HCT116 (cell line): Measurements from ENCODE around the gene ZIC5. TPM values are rescaled to one million over a fixed set of nuclear protein-coding genes. Genes with fewer than 3 reads are reported as not detected.

Experiments
- ATAC-seq: fragments of 200-7000 bp; cut with Tn5 transposase; 2 replicates; pipeline ENCODE4 v1.9.1; 2020; ENCODE audit warnings: mild to moderate bottlenecking, moderate library complexity
- BruUV-seq: library from RNA; stranded (reverse); fragments of 400-500 nt; replicated peaks from 2 replicates; lab custom pipeline; 2021; lab: Mats Ljungman, UMichigan
- CTCF ChIA-PET: fragments of 300-600 bp; sonication (Branson Sonifier 250); formaldehyde crosslinking; loops from one replicate; lab custom pipeline; 2021; ENCODE audit warnings: antibody characterized with exemption; lab: Charles Lee
- POLR2A ChIA-PET: fragments of 300-600, 350-600 bp; sonication (Branson Sonifier 250); formaldehyde crosslinking; loops from one replicate; lab custom pipeline; 2021; ENCODE audit warnings: antibody characterized with exemption; lab: Charles Lee
- RAD21 ChIA-PET, 2 experiments: fragments of 300-600 bp; sonication (Branson Sonifier 250); formaldehyde crosslinking; loops; one replicate each; lab custom pipeline; 2023; ENCODE audit warnings: low total read pairs in 2 of 2; ENCODE audit not compliant: uncharacterized antibody in 2 of 2, unreplicated experiment in 2 of 2, low non-redundant PET in 1 of 2; lab: Charles Lee
- DNase-seq: peaks from one replicate; pipeline ENCODE4 v3.0.0-alpha.2; 2010; ENCODE audit warnings: low read depth, low spot score
- H2AFZ ChIP-seq: fragments of 200-600 bp; shearing (Covaris generic), sonication (generic); 2 replicates; pipeline ENCODE4 v1.6.1; 2017; ENCODE audit warnings: low read depth, mixed run types, mixed read lengths, antibody characterized with exemption, low read length; ENCODE audit not compliant: poor library complexity, severe bottlenecking
- H3K27ac ChIP-seq: 2 replicates; pipeline ENCODE4 v1.5.1; 2012; ENCODE audit warnings: low read depth, low read length
- H3K27me3 ChIP-seq: fragments of 200-600 bp; sonication (generic); 2 replicates; pipeline ENCODE4 v1.6.1; 2016; ENCODE audit warnings: mixed run types, low read length, mixed read lengths; ENCODE audit not compliant: insufficient read depth
- H3K36me3 ChIP-seq, 2 experiments: fragments of 200-500 bp in 1 of 2; fragments of 200-600 bp in 1 of 2; sonication (Bioruptor generic) in 1 of 2; sonication (generic) in 1 of 2; 2 replicates each; pipeline versions ENCODE4 v1.5.1 to v1.6.1; 2014 to 2016; ENCODE audit warnings: low read length in 2 of 2, inconsistent platforms in 1 of 2, mixed read lengths in 1 of 2, mixed run types in 1 of 2; ENCODE audit not compliant: insufficient read depth in 2 of 2, control insufficient read depth in 1 of 2
- H3K4me1 ChIP-seq, 2 experiments: fragments of 200-600 bp in 1 of 2; sonication (generic) in 1 of 2; 2 replicates each; pipeline versions ENCODE4 v1.5.1 to v1.6.1; 2012 to 2017; ENCODE audit warnings: low read length in 2 of 2, inconsistent platforms in 1 of 2, mild to moderate bottlenecking in 1 of 2, mixed read lengths in 1 of 2, mixed run types in 1 of 2, moderate library complexity in 1 of 2; ENCODE audit not compliant: insufficient read depth in 2 of 2, control insufficient read depth in 1 of 2
- H3K4me2 ChIP-seq: fragments of 200-600 bp; sonication (generic); 2 replicates; pipeline ENCODE4 v1.6.1; 2017; ENCODE audit warnings: mixed run types, low read length, mixed read lengths
- H3K4me3 ChIP-seq, 2 experiments: fragments of 200-600 bp in 1 of 2; sonication (generic) in 1 of 2; replicated peaks in 1 of 2; 2 replicates each; pipeline ENCODE4 v1.5.1; 2011 to 2016; ENCODE audit warnings: low read length in 2 of 2, control low read depth in 1 of 2, low read depth in 1 of 2, mild to moderate bottlenecking in 1 of 2, mixed read lengths in 1 of 2, mixed run types in 1 of 2
- H3K79me2 ChIP-seq: fragments of 200-600 bp; sonication (generic); 2 replicates; pipeline ENCODE4 v1.6.1; 2017; ENCODE audit warnings: mild to moderate bottlenecking, mixed run types, low read length, moderate library complexity, mixed read lengths; ENCODE audit not compliant: insufficient read depth
- H3K9ac ChIP-seq: fragments of 200-600 bp; sonication (generic); 2 replicates; pipeline ENCODE4 v1.6.1; 2016; ENCODE audit warnings: low read length, mixed read lengths
- H3K9me2 ChIP-seq: fragments of 200-600 bp; sonication (generic), shearing (Covaris generic); 2 replicates; pipeline ENCODE4 v1.6.1; 2017; ENCODE audit warnings: mixed run types, mild to moderate bottlenecking, moderate library complexity; ENCODE audit not compliant: insufficient read depth
- H3K9me3 ChIP-seq, 2 experiments: fragments of 200-500 bp in 1 of 2; fragments of 200-600 bp in 1 of 2; sonication (Bioruptor generic) in 1 of 2; sonication (generic) in 1 of 2; 2 replicates each; pipeline ENCODE4 v1.6.1; 2014 to 2017; ENCODE audit warnings: low read length in 2 of 2, mixed read lengths in 2 of 2, inconsistent platforms in 1 of 2, low read depth in 1 of 2, mild to moderate bottlenecking in 1 of 2, mixed run types in 1 of 2, moderate library complexity in 1 of 2; ENCODE audit not compliant: control insufficient read depth in 1 of 2, insufficient read depth in 1 of 2
- H4K20me1 ChIP-seq: fragments of 200-600 bp; sonication (generic), shearing (Covaris generic); 2 replicates; pipeline ENCODE4 v1.6.1; 2017; ENCODE audit warnings: mixed run types, mild to moderate bottlenecking, moderate library complexity; ENCODE audit not compliant: insufficient read depth
- ATF3 ChIP-seq: IDR thresholded peaks from 2 replicates; pipeline ENCODE4 v1.6.1; 2012
- CBX3 ChIP-seq: IDR thresholded peaks from 2 replicates; pipeline ENCODE4 v1.6.1; 2012; ENCODE audit warnings: low read depth
- EGR1 ChIP-seq: IDR thresholded peaks from 2 replicates; pipeline ENCODE4 v1.6.1; 2012; ENCODE audit warnings: low read depth
- ELF1 ChIP-seq: IDR thresholded peaks from 2 replicates; pipeline ENCODE4 v1.6.1; 2012; ENCODE audit warnings: low read depth, borderline replicate concordance
- EZH2 ChIP-seq: fragments of 200-600 bp; sonication (generic); IDR thresholded peaks from 2 replicates; pipeline ENCODE4 v1.6.1; 2017; ENCODE audit warnings: antibody characterized with exemption, mixed run types
- FOSL1 ChIP-seq: IDR thresholded peaks from 2 replicates; pipeline ENCODE4 v1.6.1; 2012; ENCODE audit warnings: low read depth
- JUND ChIP-seq: IDR thresholded peaks from 2 replicates; pipeline ENCODE4 v1.6.1; 2012
- RAD21 ChIP-seq: IDR thresholded peaks from 2 replicates; pipeline ENCODE4 v1.6.1; 2012; ENCODE audit warnings: low read depth, mild to moderate bottlenecking
- SIN3A ChIP-seq: IDR thresholded peaks from 2 replicates; pipeline ENCODE4 v1.6.1; 2012; ENCODE audit warnings: low read depth
- SP1 ChIP-seq: IDR thresholded peaks from 2 replicates; pipeline ENCODE4 v1.6.1; 2012; ENCODE audit warnings: low read depth
- SRF ChIP-seq: IDR thresholded peaks from 2 replicates; pipeline ENCODE4 v1.6.1; 2012; ENCODE audit warnings: low read depth
- TCF7L2 ChIP-seq: IDR thresholded peaks from 2 replicates; pipeline ENCODE4 v1.7.0; 2011; ENCODE audit warnings: borderline replicate concordance, inconsistent platforms; ENCODE audit not compliant: insufficient read depth, insufficient read length; ENCODE audit errors: extremely low read depth
- YY1 ChIP-seq: IDR thresholded peaks from 2 replicates; pipeline ENCODE4 v1.6.1; 2011; ENCODE audit warnings: low read length, low read depth, moderate library complexity, mild to moderate bottlenecking; ENCODE audit not compliant: insufficient replicate concordance; ENCODE audit errors: extremely low read depth
- ZFX ChIP-seq: fragments of 450-650 bp; IDR thresholded peaks from 2 replicates; pipeline ENCODE4 v1.6.1; 2017
- ZNF274 ChIP-seq: fragments of 200-500 bp; sonication (Bioruptor generic); IDR thresholded peaks from 2 replicates; pipeline ENCODE4 v1.6.1; 2014; ENCODE audit warnings: mild to moderate bottlenecking, low read depth, low read length, inconsistent platforms
- intact Hi-C: fragments of 100-400 bp; cut with micrococcal nuclease; formaldehyde crosslinking; loops from 2 replicates; pipeline ENCODE4 v1.10.0; 2022
- total RNA-seq: library from RNA; stranded (reverse); gene quantifications from one replicate; pipeline ENCODE4 v1.2.1, GENCODE V29; 2021; ENCODE audit not compliant: unreplicated experiment
- TF ChIP-seq, protein P1 (sequence below): IDR thresholded peaks from 2 replicates; pipeline ENCODE4 v1.6.1; 2011; ENCODE audit warnings: mild to moderate bottlenecking, low read length, moderate library complexity; ENCODE audit not compliant: insufficient replicate concordance; ENCODE audit errors: extremely low read depth
- TF ChIP-seq, protein P2 (sequence below): IDR thresholded peaks from 2 replicates; pipeline ENCODE4 v1.6.1; 2012; ENCODE audit warnings: low read depth

ZIC5 gene
- total RNA-seq, 1 experiment from 2014 or later, result 10.3 TPM

DNA sequence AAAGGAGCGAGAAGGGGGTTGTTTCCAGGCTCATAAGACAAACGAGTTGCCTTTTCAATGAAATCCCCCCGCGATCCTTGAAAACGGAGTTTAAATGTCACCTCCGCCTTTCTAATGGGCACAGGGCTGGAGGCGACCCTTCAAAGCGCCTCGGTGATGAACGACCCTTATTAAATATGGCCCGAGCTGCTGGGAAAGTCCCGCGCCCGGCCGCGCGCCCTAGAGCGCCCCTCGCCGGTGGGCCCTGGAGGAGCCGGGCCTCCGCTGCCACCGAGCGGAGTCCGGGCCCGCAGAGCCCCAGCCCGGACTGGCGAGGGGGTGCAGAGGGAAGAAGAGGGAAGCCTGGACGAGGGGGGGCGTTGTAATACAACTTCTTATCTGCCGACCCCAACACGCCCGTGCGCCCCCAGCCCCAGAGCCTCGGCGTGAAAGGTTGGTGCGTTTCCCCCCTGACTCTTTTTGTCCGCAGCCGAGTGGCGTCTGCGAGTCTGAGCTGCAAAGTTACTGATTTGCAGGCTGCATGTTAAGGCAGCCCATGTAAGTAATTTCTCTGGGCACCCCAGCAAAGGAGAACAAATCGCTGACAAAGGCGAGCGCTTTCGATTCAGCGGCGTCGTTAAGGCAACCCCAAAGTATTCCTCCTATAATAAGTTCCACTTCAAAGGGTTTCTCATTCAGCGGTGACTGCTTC is 11.9 kb downstream of the ZIC5 start:
- ChIA-PET POLR2A (no interaction called here), RAD21 (interaction anchor here in 1 of 2 experiments (0.6 kb wide), 1 partner anchor 23 kb away, joined by 6 read pairs; no protein-coding TSS in a partner anchor), CTCF (no interaction called here)
- H3K9me2 ChIP-seq, result no peaks in the 10 kb centered on the region
- DNase-seq, result no peak
- intact Hi-C loops, result no loop called here
- H2AFZ ChIP-seq, result no peak overlapping the region
- no peak overlapping the region for H3K9ac ChIP-seq
- TF ChIP-seq, protein P1, sequence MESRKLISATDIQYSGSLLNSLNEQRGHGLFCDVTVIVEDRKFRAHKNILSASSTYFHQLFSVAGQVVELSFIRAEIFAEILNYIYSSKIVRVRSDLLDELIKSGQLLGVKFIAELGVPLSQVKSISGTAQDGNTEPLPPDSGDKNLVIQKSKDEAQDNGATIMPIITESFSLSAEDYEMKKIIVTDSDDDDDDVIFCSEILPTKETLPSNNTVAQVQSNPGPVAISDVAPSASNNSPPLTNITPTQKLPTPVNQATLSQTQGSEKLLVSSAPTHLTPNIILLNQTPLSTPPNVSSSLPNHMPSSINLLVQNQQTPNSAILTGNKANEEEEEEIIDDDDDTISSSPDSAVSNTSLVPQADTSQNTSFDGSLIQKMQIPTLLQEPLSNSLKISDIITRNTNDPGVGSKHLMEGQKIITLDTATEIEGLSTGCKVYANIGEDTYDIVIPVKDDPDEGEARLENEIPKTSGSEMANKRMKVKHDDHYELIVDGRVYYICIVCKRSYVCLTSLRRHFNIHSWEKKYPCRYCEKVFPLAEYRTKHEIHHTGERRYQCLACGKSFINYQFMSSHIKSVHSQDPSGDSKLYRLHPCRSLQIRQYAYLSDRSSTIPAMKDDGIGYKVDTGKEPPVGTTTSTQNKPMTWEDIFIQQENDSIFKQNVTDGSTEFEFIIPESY, result no peak
- TF ChIP-seq ZFX, result no peak
- TF ChIP-seq ELF1, result no peak
- no peak for TF ChIP-seq EGR1
- no peak for TF ChIP-seq TCF7L2
- TF ChIP-seq ZNF274, result no peak
- TF ChIP-seq YY1, result no peak
- TF ChIP-seq CBX3, result no peak
- TF ChIP-seq EZH2, result no peak
- TF ChIP-seq SP1, result no peak
- TF ChIP-seq RAD21, result no peak
- TF ChIP-seq FOSL1, result no peak
- TF ChIP-seq SIN3A, result no peak
- no peak for TF ChIP-seq SRF
- TF ChIP-seq, protein P2, sequence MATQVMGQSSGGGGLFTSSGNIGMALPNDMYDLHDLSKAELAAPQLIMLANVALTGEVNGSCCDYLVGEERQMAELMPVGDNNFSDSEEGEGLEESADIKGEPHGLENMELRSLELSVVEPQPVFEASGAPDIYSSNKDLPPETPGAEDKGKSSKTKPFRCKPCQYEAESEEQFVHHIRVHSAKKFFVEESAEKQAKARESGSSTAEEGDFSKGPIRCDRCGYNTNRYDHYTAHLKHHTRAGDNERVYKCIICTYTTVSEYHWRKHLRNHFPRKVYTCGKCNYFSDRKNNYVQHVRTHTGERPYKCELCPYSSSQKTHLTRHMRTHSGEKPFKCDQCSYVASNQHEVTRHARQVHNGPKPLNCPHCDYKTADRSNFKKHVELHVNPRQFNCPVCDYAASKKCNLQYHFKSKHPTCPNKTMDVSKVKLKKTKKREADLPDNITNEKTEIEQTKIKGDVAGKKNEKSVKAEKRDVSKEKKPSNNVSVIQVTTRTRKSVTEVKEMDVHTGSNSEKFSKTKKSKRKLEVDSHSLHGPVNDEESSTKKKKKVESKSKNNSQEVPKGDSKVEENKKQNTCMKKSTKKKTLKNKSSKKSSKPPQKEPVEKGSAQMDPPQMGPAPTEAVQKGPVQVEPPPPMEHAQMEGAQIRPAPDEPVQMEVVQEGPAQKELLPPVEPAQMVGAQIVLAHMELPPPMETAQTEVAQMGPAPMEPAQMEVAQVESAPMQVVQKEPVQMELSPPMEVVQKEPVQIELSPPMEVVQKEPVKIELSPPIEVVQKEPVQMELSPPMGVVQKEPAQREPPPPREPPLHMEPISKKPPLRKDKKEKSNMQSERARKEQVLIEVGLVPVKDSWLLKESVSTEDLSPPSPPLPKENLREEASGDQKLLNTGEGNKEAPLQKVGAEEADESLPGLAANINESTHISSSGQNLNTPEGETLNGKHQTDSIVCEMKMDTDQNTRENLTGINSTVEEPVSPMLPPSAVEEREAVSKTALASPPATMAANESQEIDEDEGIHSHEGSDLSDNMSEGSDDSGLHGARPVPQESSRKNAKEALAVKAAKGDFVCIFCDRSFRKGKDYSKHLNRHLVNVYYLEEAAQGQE, result no peak
- no peak for TF ChIP-seq JUND
- no peak for TF ChIP-seq ATF3
- H3K27ac ChIP-seq, result no peak overlapping the region
- no TSS peak for BruUV-seq
- no peaks in the 10 kb centered on the region; the same call in 1 of the 2 replicates for H4K20me1 ChIP-seq
- H3K4me3 ChIP-seq, result no peak overlapping the region
- H3K4me2 ChIP-seq, result no peak overlapping the region
- ATAC-seq, result no peak
- no peaks in the 10 kb centered on the region for H3K79me2 ChIP-seq
- no peaks in the 10 kb centered on the region for H3K27me3 ChIP-seq
- no peaks in the 10 kb centered on the region for H3K4me1 ChIP-seq
- 0 out of 4 replicates have a peak, but pooled peaks cover 5 to 9% of the 10 kb centered on the region in 2 experiments for H3K36me3 ChIP-seq
- H3K9me3 ChIP-seq, result no peaks in the 10 kb centered on the region
